ENCODE results near the gene LRRC26. TPM values are rescaled to one million over a fixed set of nuclear protein-coding genes. Genes with fewer than 3 reads are reported as not detected.

LRRC26 gene
- total RNA-seq, 1 donor from 2014 or later = 1.6 TPM

GRCh38 chr9:137149942-137150616, 19.8 kb downstream of the LRRC26 start:
- ATAC-seq = no peak

GRCh38 chr9:137149363-137149762, 20.5 kb downstream of the LRRC26 start:
- ATAC-seq = no peak

- no peak for ATAC-seq
Observed at GRCh38 chr9:137148661-137149060, 21.2 kb downstream of the LRRC26 start.

GRCh38 chr9:137148242-137148641, 21.6 kb downstream of the LRRC26 start:
- no peak for ATAC-seq

- no peak for ATAC-seq
Observed at GRCh38 chr9:137147793-137148160, 22.1 kb downstream of the LRRC26 start.

GRCh38 chr9:137147091-137147792, 22.6 kb downstream of the LRRC26 start:
- no peak for ATAC-seq

- ATAC-seq = no peak
Observed at GRCh38 chr9:137146527-137146918, 23.3 kb downstream of the LRRC26 start.

GRCh38 chr9:137145731-137146526, 23.9 kb downstream of the LRRC26 start:
- no peak for ATAC-seq

GRCh38 chr9:137143459-137143858, 26.4 kb downstream of the LRRC26 start:
- no peak for ATAC-seq

- no peak for ATAC-seq
Observed at GRCh38 chr9:137141976-137142936, 27.6 kb downstream of the LRRC26 start.

GRCh38 chr9:137141050-137141810, 28.6 kb downstream of the LRRC26 start:
- ATAC-seq = no peak

- ATAC-seq = no peak
Observed at GRCh38 chr9:137140151-137141012, 29.5 kb downstream of the LRRC26 start.

- no peak for ATAC-seq
Observed at GRCh38 chr9:137139468-137140150, 30.2 kb downstream of the LRRC26 start.

- peak; percentile 40 for ATAC-seq
Observed at GRCh38 chr9:137138722-137139467, 31.0 kb downstream of the LRRC26 start, which contains the start of gene GRIN1. TSS of gene GRIN1 (plus strand) at chr9:137139154. CDS start at chr9:137139487, 333 bp downstream.

- ATAC-seq = no peak
Observed at GRCh38 chr9:137138058-137138721, 31.7 kb downstream of the LRRC26 start.

- ATAC-seq = no peak
Observed at GRCh38 chr9:137136881-137137607, 32.8 kb downstream of the LRRC26 start.

- ATAC-seq = peak; percentile 48
Observed at GRCh38 chr9:137136261-137136880, 33.5 kb downstream of the LRRC26 start.
